IPS DF 4.7 (cell line): ENCODE results near the gene PIGO.

Experiments
- DNase-seq: peaks from one replicate; pipeline ENCODE4 v3.0.0-alpha.2; 2013; ENCODE audit warnings: low spot score; ENCODE audit errors: extremely low read depth

The PIGO gene

DNA sequence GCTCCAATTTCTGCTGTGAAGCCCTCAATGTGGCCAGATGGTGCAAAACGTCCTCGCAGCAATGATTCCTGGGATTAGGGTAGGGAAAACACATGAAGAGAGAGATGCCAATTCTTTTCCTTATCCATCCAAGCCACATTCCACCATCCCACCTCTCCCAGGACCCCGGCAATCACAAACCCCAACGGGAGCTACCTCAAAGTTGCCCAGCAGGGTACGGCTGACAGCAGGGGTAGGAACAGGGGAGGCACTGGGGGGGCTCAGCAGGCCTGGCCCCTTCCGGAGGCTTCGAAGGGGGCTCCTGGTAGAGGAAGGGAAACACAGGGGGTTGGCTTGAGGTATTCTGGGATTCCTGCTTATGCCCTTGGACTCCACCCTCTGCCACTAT lies 9.9 kb upstream of the PIGO start:
- DNase-seq = no peak

DNA sequence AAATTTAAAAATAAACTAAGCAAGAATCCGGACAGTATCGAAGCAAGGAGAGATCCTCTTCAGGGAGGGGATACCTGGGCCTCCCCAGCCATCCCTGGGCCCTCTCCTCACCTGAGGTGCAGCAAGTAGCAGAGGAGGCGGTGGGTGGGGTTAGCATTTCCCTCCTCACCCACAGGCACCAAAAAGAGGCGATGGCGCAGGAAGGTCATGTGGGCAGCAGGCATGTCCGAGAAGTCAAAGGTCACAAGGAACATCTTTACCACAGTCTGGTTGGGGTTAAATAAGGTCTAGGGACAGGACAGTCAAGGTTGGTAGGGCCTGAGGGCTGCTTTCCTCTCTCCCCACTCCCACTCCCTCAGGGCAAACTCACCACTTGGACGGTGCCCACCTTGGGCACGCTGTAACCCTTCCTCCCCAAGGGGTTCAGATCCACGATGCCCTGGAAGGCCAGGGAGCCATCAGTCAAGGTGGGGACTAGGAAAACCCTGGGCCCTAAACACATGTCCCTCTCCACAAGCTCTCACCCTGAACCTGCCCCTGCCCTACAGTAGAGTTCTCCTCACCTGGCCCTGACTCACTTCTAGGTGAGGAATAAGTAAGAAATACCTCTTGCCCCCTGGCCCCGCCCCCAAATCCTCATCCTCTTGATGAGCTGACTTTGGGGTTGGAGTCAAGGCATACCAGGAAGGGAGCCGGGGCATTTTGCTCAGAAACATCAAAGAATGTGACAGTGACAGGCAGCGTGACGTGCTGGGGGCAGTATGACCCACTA lies 9.4 kb upstream of the PIGO start:
- DNase-seq = no peak

DNA sequence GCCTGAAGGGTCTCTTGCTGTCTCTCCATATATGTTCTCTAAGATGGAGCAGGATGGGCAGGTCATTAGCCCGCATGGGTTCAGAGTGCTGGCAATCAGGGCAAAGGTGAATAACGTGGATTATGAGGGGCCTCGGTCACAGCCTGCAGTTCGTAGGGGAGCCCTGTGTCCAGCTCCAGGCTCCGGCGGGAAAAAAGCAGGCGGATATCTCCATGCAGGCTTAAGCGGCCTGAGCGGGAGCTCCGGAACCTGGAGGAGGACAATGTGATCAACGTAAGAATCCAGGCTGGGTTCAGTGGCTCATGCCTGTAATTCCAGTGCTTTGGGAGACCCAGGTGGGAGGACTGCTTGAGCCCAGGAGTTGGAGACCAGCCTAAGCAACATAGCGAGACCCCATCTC lies 8.7 kb upstream of the PIGO start:
- no peak for DNase-seq

DNA sequence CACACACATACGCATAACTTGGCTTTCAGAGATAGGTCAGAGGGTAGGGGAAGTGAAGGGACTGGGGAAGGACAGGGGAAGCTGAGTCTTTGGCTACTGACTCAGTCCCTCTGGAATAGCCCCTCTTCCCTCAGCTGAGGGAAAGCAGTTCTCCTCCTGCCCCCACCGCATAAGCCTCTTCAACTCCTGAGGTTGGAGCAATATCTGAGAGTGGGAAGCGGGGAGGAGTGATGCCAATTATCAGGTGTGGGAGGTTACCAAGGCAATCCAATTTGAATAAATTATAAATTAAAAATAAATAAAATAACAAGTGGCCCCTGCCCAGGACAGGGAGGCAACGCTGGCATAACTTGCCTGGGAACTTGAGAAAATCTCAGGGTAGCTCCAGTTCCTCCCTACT lies 8.2 kb upstream of the PIGO start:
- DNase-seq = no peak

DNA sequence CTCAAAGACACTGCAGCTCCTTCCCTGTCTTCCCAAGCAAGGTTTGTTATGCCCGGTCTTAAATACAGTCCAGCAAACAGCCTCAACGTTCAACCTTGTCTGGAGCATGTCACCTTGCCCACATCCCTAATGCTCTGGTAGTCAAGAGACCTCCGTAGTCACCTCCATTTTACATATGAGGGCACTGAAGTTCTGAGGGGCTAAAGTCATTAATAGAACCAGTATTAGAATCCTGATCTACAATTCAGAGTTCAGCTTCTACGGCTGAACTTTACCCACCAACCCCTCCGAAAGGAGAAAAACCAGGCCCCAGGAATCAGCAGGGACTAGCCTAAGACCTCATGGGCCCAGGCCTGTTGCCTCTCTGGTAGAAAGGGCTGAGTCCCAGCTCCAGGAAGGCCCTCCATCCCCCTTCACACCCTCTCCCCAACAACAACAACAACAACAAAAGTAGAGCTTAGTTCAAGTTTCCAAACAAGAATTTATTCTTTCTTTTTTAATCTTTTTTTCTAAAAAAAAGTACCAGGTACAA lies 7.3 kb upstream of the PIGO start:
- no peak for DNase-seq

DNA sequence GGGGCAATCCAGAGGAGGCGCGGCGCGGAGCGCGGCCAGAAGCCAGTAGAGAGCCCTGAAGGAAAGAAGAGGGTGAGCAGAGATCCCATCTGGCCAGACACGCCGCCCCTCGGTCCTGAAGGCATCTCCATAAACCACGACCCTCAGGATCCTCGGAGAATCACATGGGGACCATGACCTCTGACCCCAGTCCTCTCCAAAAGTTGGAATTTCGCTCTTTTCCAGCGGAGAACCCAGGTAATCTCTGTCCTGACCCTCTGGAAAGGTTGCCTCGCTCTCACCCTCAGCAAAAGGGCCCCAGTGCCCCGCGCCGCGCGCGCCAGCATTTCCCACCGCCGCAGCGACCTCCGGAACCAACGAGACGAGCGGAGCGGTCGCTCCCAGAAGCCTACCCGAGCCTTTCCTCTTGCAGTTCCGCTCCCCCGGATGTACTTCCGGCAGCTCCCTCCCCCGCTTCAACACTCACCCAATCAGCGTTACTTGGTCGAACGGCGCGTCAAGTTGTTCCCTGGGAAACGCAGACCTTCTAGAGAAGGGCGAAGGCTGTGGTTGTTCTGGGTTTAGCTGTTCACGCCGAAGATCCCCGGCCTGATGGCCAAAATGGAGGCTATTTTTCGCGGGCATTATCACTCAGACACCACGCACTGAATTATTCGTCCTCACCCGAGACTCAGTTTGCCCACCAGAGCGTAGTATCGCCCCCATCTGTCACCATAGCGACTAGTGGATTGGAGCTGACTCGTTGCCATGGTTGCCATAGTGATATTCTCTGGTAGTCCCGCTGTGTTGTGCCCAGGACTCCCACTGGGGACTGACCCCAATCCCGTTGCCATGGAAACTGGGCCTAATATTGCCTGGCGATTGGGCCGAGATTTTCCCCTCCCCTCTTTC lies 6.6 kb upstream of the PIGO start, which contains the start of gene STOML2:
STOML2 (minus strand) TSS at position 363 of the 891 bp plus-strand sequence; CDS start at position 326, 37 bp downstream.
- peak; percentile 90 for DNase-seq

DNA sequence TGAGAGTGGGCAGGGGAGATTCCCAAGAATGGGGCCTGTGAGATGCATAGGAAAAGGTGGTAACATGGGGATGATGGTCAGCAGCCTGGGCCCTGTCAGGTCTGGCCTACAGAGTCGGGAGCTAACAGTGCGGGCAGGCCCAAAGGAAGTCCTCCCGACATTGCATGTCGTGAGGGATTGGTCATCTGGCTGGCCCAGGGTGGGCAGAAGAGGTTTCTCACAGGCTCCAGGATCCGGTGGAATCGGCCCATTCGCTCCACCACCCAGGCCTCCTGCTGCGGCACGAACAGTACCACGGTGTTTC lies 6.0 kb upstream of the PIGO start:
- DNase-seq = no peak

DNA sequence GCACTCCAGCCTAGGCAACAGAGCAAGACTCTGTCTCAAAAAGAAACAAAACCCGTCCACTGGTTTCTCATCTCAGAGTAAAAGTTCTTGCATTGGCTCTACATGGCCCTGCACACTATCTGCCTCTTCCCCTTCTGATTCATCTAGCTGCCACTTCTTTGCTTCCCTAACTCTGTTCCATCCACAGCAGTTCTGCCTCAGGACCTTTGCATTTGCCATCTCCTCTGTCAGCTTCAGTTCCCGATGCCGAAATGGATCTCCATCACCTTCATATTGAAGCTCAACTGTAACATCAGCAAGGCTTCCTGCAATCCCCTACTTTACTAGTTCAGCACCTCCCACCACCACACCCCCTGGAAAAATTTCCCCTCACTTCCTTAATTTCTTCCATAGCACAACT lies 1.2 kb upstream of the PIGO start:
- DNase-seq = no peak

DNA sequence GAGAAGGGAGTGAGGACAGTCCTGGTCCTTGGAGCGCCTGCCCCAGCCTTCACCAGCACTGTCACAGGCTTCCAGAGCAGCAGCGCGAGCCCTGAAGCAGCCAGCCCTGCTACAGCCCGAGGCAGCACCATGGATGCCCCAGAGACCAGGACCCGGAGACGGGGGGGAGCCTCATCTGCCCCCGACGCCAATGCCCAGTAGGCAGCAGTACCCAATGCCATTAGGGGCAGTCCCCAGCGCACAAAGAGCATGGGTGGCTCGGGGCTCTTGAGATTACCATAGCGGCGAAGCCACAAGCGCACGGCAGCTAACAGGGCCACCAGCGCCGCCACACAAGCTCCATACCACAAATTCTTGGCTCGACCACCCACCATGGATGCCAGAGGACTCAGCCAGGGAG lies 4.9 kb downstream of the PIGO start:
- DNase-seq = no peak

DNA sequence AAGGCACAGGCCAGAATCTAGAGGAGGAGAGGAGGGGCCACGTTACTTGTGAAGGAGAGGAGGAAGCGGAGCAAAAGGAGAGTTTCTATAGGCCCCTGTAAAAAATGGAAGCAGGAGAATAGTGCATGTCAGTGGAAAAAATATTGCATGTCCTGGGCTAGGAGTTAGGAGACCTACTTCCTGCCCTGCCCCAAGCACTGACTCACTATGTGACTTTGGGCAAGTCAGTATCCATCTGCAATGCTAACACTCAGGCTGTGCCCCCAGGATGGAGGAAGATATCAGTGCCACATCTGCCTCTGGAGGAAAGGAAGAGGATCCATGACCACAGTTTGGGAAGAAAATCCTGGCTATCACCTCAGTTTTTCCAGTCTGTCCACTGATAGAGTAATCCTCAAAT lies 7.0 kb downstream of the PIGO start:
- no peak for DNase-seq

DNA sequence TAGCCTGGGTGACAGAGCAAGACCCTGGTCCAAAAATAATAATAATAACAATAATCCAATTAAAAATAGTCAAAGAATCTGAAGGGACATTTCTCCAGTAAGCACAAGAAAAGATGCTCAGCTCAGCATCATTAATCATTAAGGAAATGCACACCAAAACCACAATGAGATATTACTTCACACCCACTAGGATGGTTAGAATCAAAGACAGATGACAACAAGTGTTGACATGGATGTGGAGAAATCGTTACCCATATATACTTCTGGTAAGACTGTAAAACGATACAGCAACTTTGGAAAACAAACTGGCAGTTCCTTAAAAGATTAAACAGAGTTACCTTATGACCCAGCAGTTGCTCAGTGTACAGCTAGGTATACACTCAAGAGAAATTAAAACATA lies 11.3 kb downstream of the PIGO start:
- DNase-seq = no peak

DNA sequence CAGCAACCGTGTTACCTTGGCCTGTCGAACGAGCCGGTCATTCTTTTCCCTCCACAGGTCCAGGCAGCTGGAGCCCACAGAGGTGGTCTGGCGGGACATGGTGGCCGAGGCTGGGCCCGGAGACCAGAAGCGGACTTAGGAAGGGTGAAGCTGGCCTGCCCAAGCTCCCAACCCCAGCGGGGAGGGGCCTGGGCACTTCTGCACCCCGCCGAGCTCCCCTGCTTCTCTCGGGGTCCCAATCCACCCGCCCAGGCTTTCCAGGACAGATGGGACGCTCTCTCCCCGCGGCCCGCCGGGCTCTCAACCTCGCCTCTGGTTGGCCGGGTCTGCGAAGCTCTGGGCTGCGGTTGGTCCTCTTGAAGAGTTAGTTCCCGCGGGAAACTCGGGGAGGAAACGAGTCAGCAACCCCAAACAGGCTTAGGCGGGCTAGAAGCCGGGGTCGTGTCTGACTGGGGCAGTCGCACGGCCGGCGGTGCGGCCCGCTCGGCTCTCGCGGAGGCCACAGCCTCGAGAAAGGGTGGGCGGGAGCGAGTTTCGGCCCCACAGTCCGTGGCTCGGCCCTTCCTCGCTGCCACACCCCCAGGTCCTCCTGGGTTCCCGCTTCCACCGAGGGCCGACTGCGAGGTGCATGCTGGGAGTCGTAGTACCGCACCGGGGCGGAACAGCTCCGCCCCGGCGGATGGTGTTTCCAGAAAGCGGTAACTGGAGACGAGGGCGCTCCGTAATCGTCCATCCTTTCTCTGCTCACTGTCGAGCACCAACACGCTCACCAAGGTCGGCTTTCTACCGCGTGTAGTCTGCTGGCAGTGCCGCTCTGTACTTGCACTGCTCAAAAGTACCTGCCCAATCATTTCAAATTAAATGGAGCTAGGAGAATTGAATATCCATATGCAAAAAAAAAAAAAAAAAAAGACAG lies 16.7 kb downstream of the PIGO start, which contains the start of gene FANCG:
FANCG (minus strand) TSS at position 517 of the 916 bp plus-strand sequence; CDS start at position 99, 418 bp downstream.
- DNase-seq = peak; percentile 66

DNA sequence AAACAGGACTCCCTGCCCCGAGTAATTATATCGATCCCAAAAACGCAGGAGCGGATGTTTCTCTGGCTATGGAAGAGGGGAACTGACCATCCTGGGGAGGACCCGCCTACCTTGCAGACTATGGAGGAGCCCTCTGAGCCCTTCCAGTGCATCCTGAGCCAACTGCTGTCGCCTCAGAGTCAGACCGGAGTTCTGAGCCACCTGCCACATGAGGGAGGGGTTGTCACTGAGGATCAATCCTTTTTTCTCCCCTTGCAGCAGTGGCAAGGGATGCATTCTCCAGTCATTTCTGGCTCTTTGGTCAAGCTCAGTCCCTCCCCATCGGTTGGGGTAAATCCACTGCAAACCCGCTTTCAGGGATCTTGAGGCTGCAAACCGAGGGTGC lies 17.4 kb downstream of the PIGO start:
- DNase-seq = no peak

DNA sequence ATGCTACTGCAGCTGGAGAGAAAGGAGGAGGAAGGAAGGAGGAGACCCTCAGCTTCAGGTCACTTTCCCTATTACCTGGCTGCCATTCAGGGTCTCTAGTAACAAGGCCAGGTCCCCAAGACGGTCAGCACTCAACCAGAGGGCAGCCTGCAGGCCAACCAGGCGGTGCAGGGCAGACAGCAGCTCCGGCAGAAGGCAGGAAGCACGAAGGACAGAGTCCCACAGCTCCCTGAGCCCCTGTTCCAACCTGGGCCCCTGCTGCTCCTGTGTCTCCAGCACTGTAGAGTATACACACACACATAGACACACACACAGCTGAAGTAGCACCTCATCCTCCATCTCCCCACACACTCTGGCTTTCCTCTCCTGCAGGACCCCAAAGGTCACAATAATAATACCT lies 18.3 kb downstream of the PIGO start:
- DNase-seq = no peak

DNA sequence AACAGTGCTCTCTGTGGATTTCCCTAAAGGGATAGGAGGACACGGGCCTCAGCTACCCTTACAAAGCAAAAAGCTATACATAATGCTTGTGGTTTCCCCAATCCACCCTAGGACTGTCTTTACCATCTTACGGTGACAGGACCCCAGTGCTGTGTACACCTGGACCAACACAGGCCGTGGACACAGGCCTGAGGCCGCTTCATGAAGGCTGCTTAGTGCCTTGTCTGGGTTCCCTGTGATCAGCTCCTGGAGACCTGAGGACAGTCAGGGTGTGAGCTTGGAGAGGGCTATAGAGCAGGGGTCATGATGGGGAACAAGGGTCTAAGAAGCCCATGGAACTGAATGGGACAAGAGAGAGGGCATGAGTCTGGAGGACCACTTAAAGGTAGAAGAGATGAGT lies 19.5 kb downstream of the PIGO start:
- no peak for DNase-seq

DNA sequence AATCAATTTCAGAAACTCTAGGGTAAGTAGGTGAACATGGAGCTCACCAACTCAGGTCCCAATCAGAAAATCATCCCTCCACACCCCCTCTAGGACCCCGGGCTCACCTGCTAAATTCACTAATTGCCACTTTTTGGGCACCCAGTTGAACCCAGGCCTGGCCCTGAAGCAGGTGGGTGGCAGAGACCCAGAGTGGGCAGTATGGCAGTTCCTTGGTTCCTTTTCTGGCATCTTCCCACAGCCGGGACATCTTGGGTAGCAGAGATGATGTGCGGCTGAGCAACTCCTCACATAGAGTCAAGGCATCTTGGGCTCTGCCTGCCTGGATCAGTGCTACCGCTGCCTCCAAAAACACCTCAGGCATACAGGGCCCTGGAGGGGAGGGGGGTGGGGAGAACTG lies 21.0 kb downstream of the PIGO start:
- DNase-seq = no peak

DNA sequence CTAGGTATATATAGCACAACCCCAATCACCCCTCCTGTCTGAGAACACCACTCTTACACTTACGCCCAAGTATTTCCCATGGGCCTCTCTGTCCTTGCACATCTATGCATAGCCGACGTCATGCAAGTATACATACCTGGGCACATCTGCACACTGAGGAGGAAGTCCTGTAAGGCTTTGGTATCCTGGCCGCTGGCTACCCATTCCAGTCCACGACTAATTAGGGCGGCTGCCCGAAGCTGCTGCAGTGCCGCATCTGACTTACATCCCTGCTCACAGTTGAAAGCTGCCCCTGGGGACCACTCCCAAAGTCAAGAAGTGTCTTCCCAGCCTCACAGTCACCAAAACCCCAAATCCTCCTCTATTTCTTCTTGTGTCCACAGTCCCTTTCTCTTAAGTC lies 21.6 kb downstream of the PIGO start:
- no peak for DNase-seq

DNA sequence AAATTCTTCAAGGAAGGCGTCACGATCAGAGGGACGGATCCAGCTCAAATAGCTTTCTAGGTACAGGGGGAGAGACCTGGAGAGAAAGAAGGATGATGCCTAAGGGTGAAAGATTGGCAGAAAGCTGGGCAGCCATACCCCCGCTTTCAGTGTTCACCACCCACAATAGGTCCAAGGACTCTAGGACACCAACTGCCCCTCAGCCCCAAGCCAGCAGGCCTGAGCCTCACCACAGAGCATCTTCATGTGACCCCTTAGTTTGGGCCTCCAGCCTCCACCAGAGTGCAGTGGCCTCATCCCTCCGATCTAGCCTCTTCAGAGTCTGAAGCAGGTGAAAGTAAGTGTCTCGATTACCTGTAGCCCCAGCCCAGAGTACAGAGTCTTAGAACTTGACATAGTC lies 22.2 kb downstream of the PIGO start:
- DNase-seq = no peak

DNA sequence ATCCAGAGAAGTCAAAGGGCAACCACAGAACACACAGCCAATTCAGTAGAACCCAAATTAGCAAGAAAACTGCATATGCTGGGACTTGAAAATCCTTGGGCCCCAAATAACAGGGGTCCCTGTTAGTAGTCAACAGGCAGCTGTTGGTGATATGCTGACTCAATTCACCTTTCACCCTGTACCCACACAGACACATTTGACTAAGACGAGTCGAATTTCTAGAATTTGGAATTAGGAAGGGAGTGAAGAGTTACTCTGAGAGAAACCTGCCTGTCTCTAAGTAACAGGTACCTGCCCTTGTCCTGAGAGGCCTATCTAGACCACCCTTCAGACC lies 23.1 kb downstream of the PIGO start:
- DNase-seq = no peak

DNA sequence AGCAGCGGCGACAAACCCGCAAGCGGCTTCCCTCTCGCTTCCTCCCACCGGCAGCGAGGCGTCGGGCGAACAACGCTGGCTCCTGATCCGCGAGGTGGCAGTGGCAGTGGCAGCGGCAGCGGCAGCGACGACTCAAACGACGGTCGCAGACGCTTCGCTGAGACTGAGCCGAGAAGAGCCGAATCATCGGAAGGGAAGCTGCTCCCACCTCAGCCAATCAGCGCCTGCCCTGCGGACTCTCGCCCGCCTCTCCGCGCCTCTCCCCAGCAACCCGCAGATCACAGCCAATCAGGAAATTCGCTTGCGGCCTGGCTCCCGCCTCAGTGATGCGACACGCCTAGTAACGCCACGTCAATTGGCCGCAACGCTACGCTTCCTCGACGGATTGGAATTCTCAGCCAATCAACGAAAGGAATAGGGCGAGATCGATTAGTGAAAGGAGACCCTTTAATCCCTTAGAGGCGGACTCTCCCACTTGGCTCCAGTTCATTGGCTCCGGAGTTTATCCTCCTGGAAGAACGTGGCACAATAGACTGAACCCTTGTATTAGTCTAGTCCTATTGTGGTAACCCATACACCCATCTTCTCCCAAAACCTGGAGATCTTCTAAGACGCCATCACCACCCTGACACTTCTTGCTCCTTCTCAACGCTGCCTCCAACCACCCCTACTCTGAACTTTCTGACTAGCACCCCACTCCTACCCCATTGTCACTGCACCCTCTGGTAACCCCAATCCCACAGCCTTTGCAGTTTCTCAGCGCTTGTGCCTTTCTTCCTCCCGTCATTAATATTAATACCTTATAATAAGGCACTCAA lies 23.7 kb downstream of the PIGO start, which contains the start of gene VCP:
VCP (minus strand) TSS at position 165 of the 818 bp plus-strand sequence. CDS start 272 bp downstream, outside the sequence.
- peak; percentile 98 for DNase-seq
